GM18519 (cell line): Measurements from ENCODE around the gene ANKFY1.
A peak's percentile ranks its signal among the peaks of the same experiment; 100 is the strongest.
"Not testable (repeated sequence)": the region's sequence is repeated elsewhere in the genome, so short reads cannot be mapped to it uniquely, and the experiment has no call there.

ENCODE experiments used
- ATAC-seq: cut with Tn5 transposase; IDR thresholded peaks from one replicate; pipeline ENCODE4 v1.9.1; 2021; ENCODE audit warnings: mild to moderate bottlenecking, moderate library complexity; ENCODE audit not compliant: unreplicated experiment, low FRiP score

The ANKFY1 gene

GRCh38 chr17:4161967-4162305, 101.8 kb downstream of the ANKFY1 start:
- ATAC-seq, result no peak

- ATAC-seq, result no peak
Observed at GRCh38 chr17:4161192-4161966, 102.4 kb downstream of the ANKFY1 start.

DNA sequence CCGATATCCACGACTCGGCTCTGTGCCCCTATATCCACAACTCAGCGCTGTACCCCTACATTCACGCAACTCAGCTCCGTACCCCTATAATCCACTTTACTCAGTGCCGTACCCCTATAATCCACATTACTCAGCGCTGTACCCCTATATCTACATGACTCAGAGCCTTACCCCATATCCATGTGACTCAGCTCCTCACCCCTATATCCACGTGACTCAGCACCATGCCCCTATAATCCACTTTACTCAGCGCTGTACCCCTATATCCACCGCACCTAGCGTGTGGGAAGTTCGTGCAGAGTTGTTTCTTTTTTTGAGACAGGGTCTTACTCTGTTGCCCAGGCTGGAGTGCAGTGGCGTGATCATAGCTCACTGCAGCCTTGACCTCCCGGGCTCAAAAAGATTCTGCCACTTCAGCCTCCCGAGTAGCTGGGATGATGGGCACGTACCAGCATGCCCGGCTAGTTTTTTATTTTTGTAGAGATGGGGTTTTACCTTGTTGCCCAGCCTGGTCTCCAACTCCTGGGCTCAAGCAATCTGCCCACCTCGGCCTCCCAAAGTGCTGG, 103.4 kb downstream of the ANKFY1 start:
- ATAC-seq, result no peak

DNA sequence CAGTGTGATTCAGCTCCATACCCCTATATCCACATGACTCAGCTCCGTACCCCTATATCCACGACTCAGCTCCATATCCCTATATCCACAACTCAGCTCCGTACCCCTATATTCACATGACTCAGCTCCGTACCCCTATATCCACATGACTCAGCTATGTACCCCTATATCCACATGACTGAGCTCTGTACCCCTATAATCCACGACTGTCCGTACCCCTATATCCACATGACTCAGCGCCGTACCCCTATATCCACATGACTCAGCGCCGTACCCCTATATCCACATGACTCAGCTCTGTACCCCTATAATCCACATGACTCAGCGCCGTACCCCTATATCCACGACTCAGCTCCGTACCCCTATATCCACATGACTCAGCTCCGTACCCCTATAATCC, 104.0 kb downstream of the ANKFY1 start:
- no peak for ATAC-seq

- no peak for ATAC-seq
Observed at GRCh38 chr17:4157618-4158333, 106.0 kb downstream of the ANKFY1 start.

GRCh38 chr17:4156750-4157381, 106.9 kb downstream of the ANKFY1 start:
- no peak for ATAC-seq

GRCh38 chr17:4155980-4156620, 107.7 kb downstream of the ANKFY1 start:
- no peak for ATAC-seq

GRCh38 chr17:4154201-4154600, 109.6 kb downstream of the ANKFY1 start:
- ATAC-seq, result no peak

DNA sequence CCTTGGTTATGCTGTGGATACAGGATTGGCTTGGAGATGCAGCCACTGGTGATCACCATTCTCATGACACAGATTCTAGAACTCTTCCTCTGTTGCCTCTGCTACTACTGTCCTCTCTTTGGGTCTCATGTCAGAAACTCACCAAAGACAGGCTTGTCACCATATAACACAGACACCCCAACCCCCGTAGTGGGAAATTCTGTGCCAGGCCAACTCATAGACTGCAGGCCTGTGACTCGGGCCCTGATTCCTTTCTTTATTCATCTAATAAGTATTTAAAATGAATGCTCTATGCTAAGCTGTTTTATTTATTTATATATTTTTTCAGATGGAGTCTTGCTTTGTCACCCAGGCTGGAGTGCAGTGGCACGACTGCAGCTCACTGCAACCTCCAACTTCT, 111.3 kb downstream of the ANKFY1 start:
- no peak for ATAC-seq

DNA sequence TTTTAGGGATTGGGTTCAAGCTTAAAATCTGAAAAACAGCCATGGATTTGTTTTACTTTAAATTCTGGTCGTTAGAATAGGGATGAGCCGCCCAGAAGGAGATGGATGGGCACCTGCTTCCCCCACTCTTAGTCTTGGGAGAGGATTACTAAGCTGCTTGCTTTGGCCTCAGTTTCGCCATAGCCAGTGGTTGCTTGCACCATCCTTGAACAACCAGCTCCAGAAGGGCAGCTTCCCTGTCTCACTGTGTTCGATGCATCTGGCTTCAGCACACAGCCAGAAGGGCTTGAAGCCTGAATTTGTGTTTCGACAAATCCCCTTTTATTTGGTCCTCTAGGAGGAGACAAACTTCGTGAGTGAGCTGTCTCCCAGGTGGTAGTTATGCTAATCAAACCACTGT, 113.7 kb downstream of the ANKFY1 start:
- no peak for ATAC-seq

- no peak for ATAC-seq
Observed at GRCh38 chr17:4148611-4149308, 115.0 kb downstream of the ANKFY1 start.

- no peak for ATAC-seq
Observed at GRCh38 chr17:4147751-4148310, 115.9 kb downstream of the ANKFY1 start.

- ATAC-seq, result no peak
Observed at GRCh38 chr17:4146641-4147040, 117.1 kb downstream of the ANKFY1 start.

GRCh38 chr17:4144422-4144747, 119.4 kb downstream of the ANKFY1 start:
- no peak for ATAC-seq

DNA sequence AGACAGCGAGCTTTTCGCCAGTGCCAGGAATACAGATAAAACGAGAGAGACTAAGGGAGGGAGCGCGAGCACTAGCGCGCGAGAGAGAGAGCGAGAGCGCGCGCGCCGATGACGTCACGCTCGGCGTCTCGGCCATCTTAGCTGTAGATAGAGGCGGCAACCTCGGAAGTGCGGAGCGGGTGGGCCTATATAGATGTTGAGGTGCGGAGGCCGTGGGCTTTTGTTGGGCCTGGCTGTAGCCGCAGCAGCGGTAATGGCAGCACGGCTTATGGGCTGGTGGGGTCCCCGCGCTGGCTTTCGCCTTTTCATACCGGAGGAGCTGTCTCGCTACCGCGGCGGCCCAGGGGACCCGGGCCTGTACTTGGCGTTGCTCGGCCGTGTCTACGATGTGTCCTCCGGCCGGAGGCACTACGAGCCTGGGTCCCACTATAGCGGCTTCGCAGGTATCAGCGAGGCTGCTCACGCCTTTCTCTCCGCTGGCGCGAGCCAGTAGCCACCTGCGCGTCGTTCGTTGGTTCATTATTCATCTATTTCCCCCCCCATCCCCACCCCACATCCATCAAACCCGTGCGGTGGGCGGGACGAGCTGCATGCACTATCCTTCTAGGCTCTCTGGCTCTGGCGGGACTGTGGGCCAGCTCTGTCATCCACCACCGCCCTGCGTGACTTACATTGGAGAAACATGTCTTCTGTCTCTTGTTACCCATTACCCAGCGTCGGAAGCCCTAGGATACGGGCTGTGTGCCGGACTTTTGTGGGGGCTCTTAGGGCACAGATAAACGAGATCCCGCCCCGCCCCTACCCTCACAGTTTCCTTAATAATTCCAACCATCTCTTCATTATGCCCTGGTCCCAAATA, 120.0 kb downstream of the ANKFY1 start:
- peak; percentile 44 for ATAC-seq

DNA sequence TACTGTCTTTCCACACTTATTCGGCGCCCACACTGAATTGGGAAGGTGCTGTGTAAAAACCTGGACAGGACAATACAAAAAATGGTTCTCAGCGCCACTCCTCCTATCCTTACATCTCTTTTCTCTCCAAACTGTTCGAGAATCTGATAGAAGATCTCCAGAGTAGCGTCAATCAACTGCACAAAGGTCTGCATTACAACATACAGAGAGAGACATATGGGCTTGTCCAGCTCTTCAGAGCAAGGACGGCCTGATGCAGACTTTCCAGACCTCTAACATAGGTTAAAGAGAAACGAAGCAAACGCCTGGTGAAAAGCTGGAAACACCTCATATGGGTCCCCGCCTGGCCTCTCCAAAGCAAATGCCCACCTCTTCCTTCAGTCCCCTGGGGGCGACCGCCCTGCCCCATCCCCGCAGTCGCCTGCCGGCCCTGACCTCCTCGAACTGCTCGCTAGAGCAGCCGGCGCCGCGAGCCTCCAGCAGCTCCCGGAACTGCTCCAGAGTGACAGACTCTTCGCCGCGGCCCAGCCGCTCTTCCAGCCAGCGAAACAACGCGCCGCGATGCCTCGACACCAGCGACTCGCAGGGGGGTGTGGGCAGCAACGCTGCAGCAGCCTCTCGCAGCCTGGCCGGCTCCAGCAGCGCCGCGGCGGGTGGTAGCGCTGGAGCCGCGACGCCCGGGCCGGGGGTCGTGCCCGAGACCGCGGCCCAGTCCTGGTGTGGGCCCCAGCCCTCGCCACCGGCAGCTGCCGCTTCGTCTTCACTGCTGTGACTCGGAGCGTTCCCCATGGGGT, 121.5 kb downstream of the ANKFY1 start:
- peak; percentile 18 for ATAC-seq

DNA sequence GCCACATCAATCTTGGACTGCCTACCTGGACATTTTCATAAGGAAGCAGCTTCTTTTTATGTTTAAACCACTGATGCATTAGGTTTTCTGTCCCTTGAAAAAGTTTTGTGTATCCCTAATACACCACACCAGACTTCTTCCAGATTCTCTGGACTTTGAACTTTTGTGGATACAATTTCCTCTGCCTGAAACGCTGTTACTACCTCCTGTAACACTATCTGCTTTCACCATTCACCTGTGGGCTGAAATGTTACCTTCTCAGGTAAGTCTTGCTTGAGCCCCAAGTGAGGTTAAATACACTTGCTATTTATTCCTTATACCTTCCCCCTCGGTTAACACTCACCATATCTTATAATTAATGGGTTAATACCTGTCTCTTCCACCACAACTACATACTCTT, 123.7 kb downstream of the ANKFY1 start:
- no peak for ATAC-seq

- ATAC-seq, result not testable (repeated sequence)
Observed at GRCh38 chr17:4138906-4139526, 124.8 kb downstream of the ANKFY1 start.
